Glutamatergic neuron (in vitro differentiated cells): ENCODE measurements around the gene PRSS33. TPM values are rescaled to one million over a fixed set of nuclear protein-coding genes. Genes with fewer than 3 reads are reported as not detected.
A peak's percentile ranks its signal among the peaks of the same experiment; 100 is the strongest.

Experiments
- DNase-seq: peaks from one replicate; pipeline ENCODE4 v3.0.0; 2022
- H3K27ac Mint-ChIP-seq: one replicate; pipeline ENCODE4 v1.8.0; 2020; ENCODE audit warnings: mild to moderate bottlenecking, mixed read lengths, inconsistent platforms; ENCODE audit not compliant: unreplicated experiment
- H3K27me3 Mint-ChIP-seq: one replicate; pipeline ENCODE4 v1.8.0; 2020; ENCODE audit warnings: mild to moderate bottlenecking, moderate library complexity, mixed read lengths, inconsistent platforms; ENCODE audit not compliant: unreplicated experiment
- H3K36me3 Mint-ChIP-seq: one replicate; pipeline ENCODE4 v1.8.0; 2020; ENCODE audit warnings: mild to moderate bottlenecking, mixed read lengths, inconsistent platforms; ENCODE audit not compliant: unreplicated experiment
- H3K4me1 Mint-ChIP-seq: one replicate; pipeline ENCODE4 v1.8.0; 2020; ENCODE audit warnings: mild to moderate bottlenecking, low read depth, mixed read lengths, inconsistent platforms; ENCODE audit not compliant: unreplicated experiment
- H3K4me3 Mint-ChIP-seq: one replicate; pipeline ENCODE4 v1.8.0; 2020; ENCODE audit warnings: mild to moderate bottlenecking, mixed read lengths, inconsistent platforms; ENCODE audit not compliant: unreplicated experiment
- H3K9me3 Mint-ChIP-seq: one replicate; pipeline ENCODE4 v1.8.0; 2020; ENCODE audit warnings: mild to moderate bottlenecking, moderate library complexity, mixed read lengths, inconsistent platforms; ENCODE audit not compliant: unreplicated experiment
- CTCF ChIP-seq: fragments of 200-600 bp; sonication (generic); IDR thresholded peaks from one replicate; pipeline ENCODE4 v1.5.0; 2021; ENCODE audit not compliant: partially characterized antibody, unreplicated experiment
- total RNA-seq: library from RNA; stranded (reverse); fragmentation: NEBNext Ultra II Directional; extraction: Animal tissue kit (Norgen Biotek cat#: 25700); gene quantifications from one replicate; pipeline ENCODE4 v1.2.1, GENCODE V29; 2021; ENCODE audit not compliant: unreplicated experiment

PRSS33 gene
- total RNA-seq, 1 donor from 2014 or later: 0.39 TPM

DNA sequence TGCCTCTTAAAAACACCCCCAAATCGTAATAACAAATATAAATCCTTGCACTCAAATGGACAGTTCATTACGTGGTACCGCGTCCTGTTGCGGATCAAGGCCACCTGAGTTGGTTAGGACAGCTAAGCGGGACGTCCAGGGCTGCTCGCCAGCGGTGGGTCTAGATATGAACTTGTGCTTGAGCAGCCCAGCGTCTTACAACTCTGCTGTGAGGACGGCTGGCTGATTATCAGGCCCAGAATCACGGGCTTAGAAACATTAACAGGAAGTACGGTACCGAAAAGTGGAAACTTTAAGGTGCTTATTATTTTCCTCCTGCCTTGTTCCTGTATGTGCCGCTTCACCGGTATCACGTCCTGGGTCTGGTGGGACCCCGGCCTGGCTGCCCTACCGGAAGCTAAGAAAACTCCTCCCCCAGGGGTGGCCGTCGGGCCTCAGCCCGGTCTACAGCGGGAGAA is 35.8 kb downstream of the PRSS33 start:
- Mint-ChIP-seq H3K27ac (peak overlapping the region; percentile 99), H3K4me1 (peaks cover 30% of the 10 kb centered on the region), H3K27me3 (peaks cover 21% of the 10 kb centered on the region), H3K9me3 (peaks cover 21% of the 10 kb centered on the region), H3K36me3 (no peaks in the 10 kb centered on the region), H3K4me3 (peak overlapping the region; percentile 86)
- no peak for TF ChIP-seq CTCF
- peak; percentile 78 for DNase-seq

DNA sequence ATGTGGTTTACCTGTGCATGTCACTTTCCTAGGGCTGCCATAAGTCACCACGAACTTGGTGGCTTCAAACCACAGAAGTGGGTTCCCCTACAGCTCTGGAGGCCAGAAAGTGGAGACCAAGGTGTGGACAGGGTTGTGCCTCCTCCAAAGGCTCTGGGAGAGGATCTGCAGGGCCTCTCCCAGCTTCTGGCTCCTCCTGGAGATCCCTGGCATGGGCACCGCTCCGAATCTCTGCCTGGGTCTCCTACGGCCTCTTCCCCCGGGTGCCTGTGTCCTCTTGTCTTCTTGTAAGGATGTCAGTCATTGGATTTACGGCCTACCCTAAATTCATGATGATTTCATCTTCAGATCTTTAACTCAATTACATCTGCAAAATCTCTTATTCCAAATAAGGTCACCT is 37.4 kb downstream of the PRSS33 start:
- Mint-ChIP-seq H3K4me3 (no peak overlapping the region), H3K27ac (peak overlapping the region; percentile 99)
- TF ChIP-seq CTCF: no peak

GRCh38 chr16:2749476-2749875 is 37.9 kb downstream of the PRSS33 start:
- no peak for DNase-seq
- peaks cover 16% of the 10 kb centered on the region for H3K9me3 Mint-ChIP-seq
- no peak overlapping the region for H3K4me3 Mint-ChIP-seq
- H3K36me3 Mint-ChIP-seq: no peaks in the 10 kb centered on the region
- H3K27ac Mint-ChIP-seq: peak overlapping the region; percentile 0
- no peak for TF ChIP-seq CTCF
- peaks cover 14% of the 10 kb centered on the region for H3K4me1 Mint-ChIP-seq
- H3K27me3 Mint-ChIP-seq: peaks cover 14% of the 10 kb centered on the region

More for the DNA sequence above, 37.4 kb downstream of the PRSS33 start:
- H3K9me3 Mint-ChIP-seq: peaks cover 16% of the 10 kb centered on the region
- peaks cover 17% of the 10 kb centered on the region for H3K4me1 Mint-ChIP-seq
- DNase-seq: no peak
- H3K27me3 Mint-ChIP-seq: peaks cover 15% of the 10 kb centered on the region
- H3K36me3 Mint-ChIP-seq: no peaks in the 10 kb centered on the region

GRCh38 chr16:2748757-2749455 is 38.5 kb downstream of the PRSS33 start:
- peaks cover 12% of the 10 kb centered on the region for H3K27me3 Mint-ChIP-seq
- H3K9me3 Mint-ChIP-seq: peaks cover 15% of the 10 kb centered on the region
- no peak for DNase-seq
- no peak overlapping the region for H3K4me3 Mint-ChIP-seq
- H3K27ac Mint-ChIP-seq: no peak overlapping the region
- TF ChIP-seq CTCF: no peak
- H3K4me1 Mint-ChIP-seq: peaks cover 8% of the 10 kb centered on the region
- H3K36me3 Mint-ChIP-seq: no peaks in the 10 kb centered on the region

GRCh38 chr16:2745961-2746360 is 41.4 kb downstream of the PRSS33 start:
- H3K27me3 Mint-ChIP-seq: peaks cover under 1% of the 10 kb centered on the region
- H3K36me3 Mint-ChIP-seq: no peaks in the 10 kb centered on the region
- H3K27ac Mint-ChIP-seq: no peak overlapping the region
- peaks cover 6% of the 10 kb centered on the region for H3K4me1 Mint-ChIP-seq
- no peak for TF ChIP-seq CTCF
- H3K9me3 Mint-ChIP-seq: peaks cover 3% of the 10 kb centered on the region
- no peak overlapping the region for H3K4me3 Mint-ChIP-seq
- no peak for DNase-seq
